ENCODE measurements around the gene TRIM56.
A peak's percentile ranks its signal among the peaks of the same experiment; 100 is the strongest.
"Not testable (repeated sequence)": the region's sequence is repeated elsewhere in the genome, so short reads cannot be mapped to it uniquely, and the experiment has no call there.

The TRIM56 gene

GRCh38 chr7:101089876-101090275 lies 4.6 kb downstream of the TRIM56 start:
- no peak for DNase-seq

- not testable (repeated sequence) for DNase-seq
These were observed 7.1 kb downstream of the TRIM56 start for GRCh38 chr7:101092266-101092905.

- DNase-seq, result no peak
These were observed 8.6 kb downstream of the TRIM56 start for GRCh38 chr7:101093906-101094305.

GRCh38 chr7:101094376-101094775 lies 9.1 kb downstream of the TRIM56 start:
- no peak for DNase-seq

- peak; percentile 77 for DNase-seq
These were observed 9.6 kb downstream of the TRIM56 start for GRCh38 chr7:101094791-101095375.

- DNase-seq, result no peak
These were observed 11.2 kb downstream of the TRIM56 start for GRCh38 chr7:101096331-101096956.

- no peak for DNase-seq
These were observed 11.7 kb downstream of the TRIM56 start for GRCh38 chr7:101096957-101097347.

GRCh38 chr7:101097561-101097960 lies 12.3 kb downstream of the TRIM56 start:
- no peak for DNase-seq

GRCh38 chr7:101099969-101100781 lies 14.9 kb downstream of the TRIM56 start:
- peak; percentile 99 for DNase-seq

GRCh38 chr7:101100858-101101847 lies 15.9 kb downstream of the TRIM56 start:
- no peak for DNase-seq

- DNase-seq, result no peak
These were observed 16.7 kb downstream of the TRIM56 start for GRCh38 chr7:101102026-101102425.

- DNase-seq, result not testable (repeated sequence)
These were observed 18.4 kb downstream of the TRIM56 start for GRCh38 chr7:101103701-101104100.

- DNase-seq, result no peak
These were observed 19.0 kb downstream of the TRIM56 start for GRCh38 chr7:101104193-101104713.

- DNase-seq, result no peak
These were observed 19.5 kb downstream of the TRIM56 start for GRCh38 chr7:101104799-101105198.

- DNase-seq, result not testable (repeated sequence)
These were observed 20.0 kb downstream of the TRIM56 start for GRCh38 chr7:101105248-101105647.

- no peak for DNase-seq
These were observed 21.1 kb downstream of the TRIM56 start for GRCh38 chr7:101106386-101106785.

GRCh38 chr7:101108330-101108857 lies 23.1 kb downstream of the TRIM56 start:
- DNase-seq, result no peak

- DNase-seq, result no peak
These were observed 23.7 kb downstream of the TRIM56 start for GRCh38 chr7:101108961-101109360.

GRCh38 chr7:101109368-101109767 lies 24.1 kb downstream of the TRIM56 start:
- DNase-seq, result no peak

GRCh38 chr7:101111261-101111660 lies 26.0 kb downstream of the TRIM56 start:
- DNase-seq, result no peak

- DNase-seq, result no peak
These were observed 27.0 kb downstream of the TRIM56 start for GRCh38 chr7:101112233-101112632.

GRCh38 chr7:101113140-101113539 lies 27.9 kb downstream of the TRIM56 start:
- DNase-seq, result not testable (repeated sequence)
